Caco-2 (cell line): ENCODE results near the gene DCTD. TPM values are rescaled to one million over a fixed set of nuclear protein-coding genes. Genes with fewer than 3 reads are reported as not detected.

Experiments
- BruUV-seq: library from RNA; stranded (reverse); fragments of 400-500 nt; replicated peaks from 2 replicates; lab custom pipeline; 2021; lab: Mats Ljungman, UMichigan
- CTCF ChIA-PET: fragments of 300-600 bp; sonication (Branson Sonifier 250); formaldehyde crosslinking; loops from one replicate; lab custom pipeline; 2022; ENCODE audit warnings: antibody characterized with exemption; lab: Charles Lee
- POLR2A ChIA-PET: fragments of 300-600 bp; sonication (Branson Sonifier 250); formaldehyde crosslinking; loops from one replicate; lab custom pipeline; 2022; ENCODE audit warnings: antibody characterized with exemption; lab: Charles Lee
- DNase-seq, 2 experiments: peaks; one replicate each; pipeline versions ENCODE4 v3.0.0 to v3.0.0-alpha.2; 2020 to 2022
- H3K27me3 ChIP-seq: replicated peaks from 2 replicates; pipeline ENCODE4 v1.6.0; 2011; ENCODE audit warnings: low read length; ENCODE audit not compliant: control insufficient read depth, insufficient read depth
- H3K36me3 ChIP-seq: 2 replicates; pipeline ENCODE4 v1.5.1; 2011; ENCODE audit warnings: low read length; ENCODE audit not compliant: control insufficient read depth, insufficient read depth
- H3K4me1 ChIP-seq: fragments of 250-450 bp; sonication (Bioruptor Pico); 2 replicates; pipeline ENCODE4 v1.5.1; 2020; ENCODE audit warnings: mild to moderate bottlenecking
- H3K4me3 ChIP-seq: 2 replicates; pipeline ENCODE4 v1.5.1; 2011; ENCODE audit warnings: low read depth, mild to moderate bottlenecking, control low read depth, low read length
- H3K9me3 ChIP-seq: fragments of 250-450 bp; sonication (Bioruptor Pico); 2 replicates; pipeline ENCODE4 v1.5.1; 2020; ENCODE audit warnings: mild to moderate bottlenecking, moderate library complexity
- H3K27ac Mint-ChIP-seq: one replicate; pipeline ENCODE4 v1.8.0; 2022; ENCODE audit warnings: mixed read lengths; ENCODE audit not compliant: unreplicated experiment
- H3K27me3 Mint-ChIP-seq: one replicate; pipeline ENCODE4 v1.8.0; 2022; ENCODE audit warnings: mixed read lengths; ENCODE audit not compliant: insufficient read depth, unreplicated experiment
- H3K36me3 Mint-ChIP-seq: one replicate; pipeline ENCODE4 v1.8.0; 2022; ENCODE audit warnings: mild to moderate bottlenecking, mixed read lengths; ENCODE audit not compliant: insufficient read depth, unreplicated experiment
- H3K4me1 Mint-ChIP-seq: one replicate; pipeline ENCODE4 v1.8.0; 2022; ENCODE audit warnings: low read depth, mixed read lengths; ENCODE audit not compliant: unreplicated experiment
- H3K4me3 Mint-ChIP-seq: one replicate; pipeline ENCODE4 v1.8.0; 2022; ENCODE audit warnings: mild to moderate bottlenecking, moderate library complexity, mixed read lengths; ENCODE audit not compliant: unreplicated experiment
- H3K9me3 Mint-ChIP-seq: one replicate; pipeline ENCODE4 v1.8.0; 2022; ENCODE audit warnings: mixed read lengths; ENCODE audit not compliant: unreplicated experiment
- intact Hi-C: fragments of 100-400 bp; cut with micrococcal nuclease; formaldehyde crosslinking; loops from one replicate; pipeline ENCODE4 v1.10.0; 2022; ENCODE audit not compliant: unreplicated experiment
- total RNA-seq: library from RNA; stranded (reverse); gene quantifications from 2 replicates; pipeline ENCODE4 v1.2.3, GENCODE V29; 2022
- TF ChIP-seq, protein P1 (sequence below), 2 experiments: fragments of 200-600 bp in 1 of 2; IDR thresholded peaks; 1 replicate in 1 of 2; 2 replicates in 1 of 2; pipeline versions ENCODE4 v1.5.1 to v1.8.0; 2011 to 2022; ENCODE audit warnings: antibody characterized with exemption in 1 of 2, control low read depth in 1 of 2, inconsistent platforms in 1 of 2, low read depth in 1 of 2, low read length in 1 of 2, mild to moderate bottlenecking in 1 of 2, moderate library complexity in 1 of 2; ENCODE audit not compliant: insufficient read depth in 1 of 2, severe bottlenecking in 1 of 2, unreplicated experiment in 1 of 2

DCTD gene
- total RNA-seq, 1 experiment from 2014 or later = 79.0 TPM

DNA sequence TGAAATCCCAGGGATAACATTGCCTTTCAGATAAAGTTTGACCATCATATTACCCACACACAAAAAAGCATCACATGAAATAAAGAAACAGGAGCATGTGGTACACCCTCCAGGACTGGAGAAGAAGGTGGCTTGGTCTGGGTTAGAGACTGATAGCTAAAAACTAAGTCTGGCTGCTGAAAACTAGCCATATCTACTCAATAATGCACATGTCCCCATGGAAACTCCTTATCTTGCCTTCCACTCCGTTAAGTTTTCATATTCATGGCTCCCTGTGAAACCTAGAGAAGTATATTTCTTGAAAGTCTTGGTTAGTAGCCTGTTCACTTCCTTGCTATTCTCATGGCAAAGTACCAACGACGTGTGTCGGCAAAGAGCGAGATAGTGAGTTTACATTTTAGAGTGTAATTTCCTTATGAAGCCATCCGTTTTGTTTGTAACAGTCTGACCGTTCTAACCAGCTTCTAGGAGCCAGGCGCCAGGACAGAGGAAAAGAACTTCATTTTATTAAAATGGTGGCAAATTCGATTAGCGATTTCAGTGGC is 6.7 kb upstream of the DCTD start:
- ChIA-PET CTCF (interaction anchor here (0.5 to 1.1 kb wide), 2 partner anchors 11 to 469 kb away, joined by 3 read pairs; no protein-coding TSS in a partner anchor), POLR2A (interaction anchor here (1.0 kb wide), 1 partner anchor 12 kb away, joined by 3 read pairs; no protein-coding TSS in a partner anchor)
- Mint-ChIP-seq H3K4me1 (peaks cover 4% of the 10 kb centered on the region), H3K4me3 (no peak overlapping the region), H3K9me3 (no peaks in the 10 kb centered on the region), H3K36me3 (no peaks in the 10 kb centered on the region), H3K27me3 (no peaks in the 10 kb centered on the region), H3K27ac (no peak overlapping the region)
- no peak overlapping the region for H3K4me3 ChIP-seq
- H3K4me1 ChIP-seq = peaks cover 6% of the 10 kb centered on the region
- H3K36me3 ChIP-seq = no peaks in the 10 kb centered on the region
- no peaks in the 10 kb centered on the region for H3K9me3 ChIP-seq
- no peak for DNase-seq
- intact Hi-C loops = loop anchor here (2.0 to 10.0 kb wide), 4 partner anchors 61 to 1359 kb away; no protein-coding TSS in a partner anchor
- TF ChIP-seq, protein P1, sequence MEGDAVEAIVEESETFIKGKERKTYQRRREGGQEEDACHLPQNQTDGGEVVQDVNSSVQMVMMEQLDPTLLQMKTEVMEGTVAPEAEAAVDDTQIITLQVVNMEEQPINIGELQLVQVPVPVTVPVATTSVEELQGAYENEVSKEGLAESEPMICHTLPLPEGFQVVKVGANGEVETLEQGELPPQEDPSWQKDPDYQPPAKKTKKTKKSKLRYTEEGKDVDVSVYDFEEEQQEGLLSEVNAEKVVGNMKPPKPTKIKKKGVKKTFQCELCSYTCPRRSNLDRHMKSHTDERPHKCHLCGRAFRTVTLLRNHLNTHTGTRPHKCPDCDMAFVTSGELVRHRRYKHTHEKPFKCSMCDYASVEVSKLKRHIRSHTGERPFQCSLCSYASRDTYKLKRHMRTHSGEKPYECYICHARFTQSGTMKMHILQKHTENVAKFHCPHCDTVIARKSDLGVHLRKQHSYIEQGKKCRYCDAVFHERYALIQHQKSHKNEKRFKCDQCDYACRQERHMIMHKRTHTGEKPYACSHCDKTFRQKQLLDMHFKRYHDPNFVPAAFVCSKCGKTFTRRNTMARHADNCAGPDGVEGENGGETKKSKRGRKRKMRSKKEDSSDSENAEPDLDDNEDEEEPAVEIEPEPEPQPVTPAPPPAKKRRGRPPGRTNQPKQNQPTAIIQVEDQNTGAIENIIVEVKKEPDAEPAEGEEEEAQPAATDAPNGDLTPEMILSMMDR (IDR thresholded peaks at IDR 0.05; ENCODE audit: insufficient read depth in 1 of 2, low read depth in 1 of 2, low read length in 1 of 2, severe bottlenecking in 1 of 2, unreplicated experiment in 1 of 2) = no peak
- no peaks in the 10 kb centered on the region for H3K27me3 ChIP-seq
- BruUV-seq = no TSS peak

DNA sequence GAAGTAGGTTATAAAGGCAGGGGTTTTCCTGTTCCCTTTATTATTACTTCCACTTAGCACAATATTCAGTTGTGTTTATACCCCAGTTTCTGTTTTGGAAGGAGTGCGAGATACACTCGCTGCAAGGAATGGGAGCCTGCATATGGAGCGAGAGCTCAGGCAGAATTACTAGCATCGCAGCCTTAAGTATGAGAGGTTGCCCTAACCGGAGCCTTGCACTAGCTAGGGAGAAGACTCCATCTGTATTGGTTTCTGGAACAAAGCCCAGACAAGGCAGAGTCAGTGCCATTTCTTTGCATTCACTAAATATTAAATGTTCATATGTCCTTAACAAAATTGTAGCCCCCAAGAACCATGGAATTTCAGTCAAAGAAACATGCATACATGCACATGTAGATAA is 6.2 kb upstream of the DCTD start:
- no peaks in the 10 kb centered on the region for H3K36me3 Mint-ChIP-seq
- no peak for DNase-seq
- intact Hi-C loops = loop anchor here (10.0 kb wide), 3 partner anchors 119 to 1359 kb away; no protein-coding TSS in a partner anchor
- Histone ChIP-seq H3K27me3 (no peaks in the 10 kb centered on the region), H3K9me3 (no peaks in the 10 kb centered on the region), H3K4me3 (no peak overlapping the region), H3K4me1 (peaks cover 7% of the 10 kb centered on the region), H3K36me3 (no peaks in the 10 kb centered on the region)
- no peaks in the 10 kb centered on the region for H3K9me3 Mint-ChIP-seq
- peaks cover 9% of the 10 kb centered on the region for H3K4me1 Mint-ChIP-seq
- no TSS peak for BruUV-seq
- no peak overlapping the region for H3K4me3 Mint-ChIP-seq
- TF ChIP-seq, protein P1 (IDR thresholded peaks at IDR 0.05; ENCODE audit: insufficient read depth in 1 of 2, low read depth in 1 of 2, low read length in 1 of 2, severe bottlenecking in 1 of 2, unreplicated experiment in 1 of 2) = no peak
- H3K27me3 Mint-ChIP-seq = no peaks in the 10 kb centered on the region
- no peak overlapping the region for H3K27ac Mint-ChIP-seq
- CTCF ChIA-PET = no interaction called here
- POLR2A ChIA-PET = interaction anchor here (1.0 kb wide), 1 partner anchor 11 kb away, joined by 3 read pairs; no protein-coding TSS in a partner anchor

DNA sequence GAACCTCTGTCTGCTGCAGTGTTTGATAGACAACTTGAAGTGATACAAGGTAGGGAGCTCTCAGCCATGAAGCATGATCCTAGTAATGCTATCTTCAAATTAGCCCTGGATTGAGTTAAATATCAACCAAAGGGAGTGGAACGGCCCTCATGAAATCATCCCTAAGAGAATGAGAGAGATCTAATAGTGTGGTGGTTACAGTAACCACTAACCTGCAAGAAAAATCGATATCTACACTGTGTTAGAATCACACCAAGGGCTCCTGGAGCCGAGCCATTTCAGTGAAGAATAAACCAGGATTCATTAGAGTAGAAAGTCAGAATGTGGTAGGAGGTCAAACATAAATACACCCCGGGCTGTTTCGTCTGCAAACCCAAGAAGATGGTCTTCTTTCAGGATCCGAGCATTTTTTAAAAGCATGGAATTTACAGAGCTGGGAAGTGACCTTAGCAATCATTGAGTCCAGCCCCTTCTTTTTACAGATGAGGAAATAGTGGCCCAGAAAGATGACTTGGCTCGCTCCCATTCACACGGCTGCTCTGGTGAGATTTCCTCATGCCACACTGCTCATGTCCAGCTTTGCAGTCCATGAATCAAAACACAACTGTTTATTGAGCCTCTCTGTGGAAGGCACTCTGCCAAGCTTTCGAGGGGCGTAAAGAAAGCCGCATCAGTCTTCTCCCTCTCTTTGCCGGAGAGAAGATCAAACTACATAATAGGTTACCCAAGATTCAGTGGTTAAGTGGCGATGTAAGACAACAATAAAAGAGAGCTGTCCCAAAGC is 5.5 kb upstream of the DCTD start:
- Mint-ChIP-seq H3K4me3 (no peak overlapping the region), H3K27me3 (no peaks in the 10 kb centered on the region), H3K9me3 (no peaks in the 10 kb centered on the region), H3K36me3 (no peaks in the 10 kb centered on the region), H3K27ac (no peak overlapping the region), H3K4me1 (peaks cover 9% of the 10 kb centered on the region)
- Histone ChIP-seq H3K9me3 (no peaks in the 10 kb centered on the region), H3K27me3 (no peaks in the 10 kb centered on the region), H3K4me3 (no peak overlapping the region), H3K4me1 (peaks cover 7% of the 10 kb centered on the region), H3K36me3 (no peaks in the 10 kb centered on the region)
- TF ChIP-seq, protein P1 (IDR thresholded peaks at IDR 0.05; ENCODE audit: insufficient read depth in 1 of 2, low read depth in 1 of 2, low read length in 1 of 2, severe bottlenecking in 1 of 2, unreplicated experiment in 1 of 2) = no peak
- intact Hi-C loops = loop anchor here (10.0 kb wide), 3 partner anchors 118 to 1358 kb away; no protein-coding TSS in a partner anchor
- no TSS peak for BruUV-seq
- no peak for DNase-seq
- ChIA-PET POLR2A (interaction anchor here (1.0 kb wide), 1 partner anchor 10 kb away, joined by 3 read pairs; no protein-coding TSS in a partner anchor), CTCF (interaction anchor here (0.8 kb wide), 1 partner anchor 29 kb away, joined by 3 read pairs; no protein-coding TSS in a partner anchor)
